Astrocyte (in vitro differentiated cells and primary cell): ENCODE data around the gene AMN. TPM values are rescaled to one million over a fixed set of nuclear protein-coding genes. Genes with fewer than 3 reads are reported as not detected.

Experiments used
- DNase-seq: peaks from one replicate; pipeline ENCODE4 v3.0.0-alpha.2; 2010; ENCODE audit warnings: low read depth
- FAIRE-seq: peaks from 2 replicates; lab custom pipeline; 2011; peaks lifted over from hg19 to GRCh38; lab: Jason Lieb, UNC
- H2AFZ ChIP-seq: 2 replicates; pipeline ENCODE4 v1.6.0; 2012; ENCODE audit warnings: low read depth, low read length, inconsistent platforms
- H3K27ac ChIP-seq: 2 replicates; pipeline ENCODE4 v1.5.1; 2011; ENCODE audit warnings: low read depth, low read length, inconsistent platforms
- H3K27me3 ChIP-seq: 2 replicates; pipeline ENCODE4 v1.6.0; 2011; ENCODE audit warnings: low read length, inconsistent platforms; ENCODE audit not compliant: insufficient read depth
- H3K36me3 ChIP-seq: 2 replicates; pipeline ENCODE4 v1.5.1; 2011; ENCODE audit warnings: low read length, inconsistent platforms; ENCODE audit not compliant: insufficient read depth
- H3K4me1 ChIP-seq: 2 replicates; pipeline ENCODE4 v1.5.1; 2011; ENCODE audit warnings: low read length, inconsistent platforms; ENCODE audit not compliant: insufficient read depth
- H3K4me2 ChIP-seq: 2 replicates; pipeline ENCODE4 v1.6.0; 2012; ENCODE audit warnings: low read length, inconsistent platforms
- H3K4me3 ChIP-seq: 2 replicates; pipeline ENCODE4 v1.5.1; 2011; ENCODE audit warnings: low read depth, mild to moderate bottlenecking, low read length, inconsistent platforms; ENCODE audit not compliant: insufficient read depth
- H3K79me2 ChIP-seq: 2 replicates; pipeline ENCODE4 v1.6.0; 2012; ENCODE audit warnings: mild to moderate bottlenecking, low read length, inconsistent platforms; ENCODE audit not compliant: insufficient read depth
- H3K9ac ChIP-seq: 2 replicates; pipeline ENCODE4 v1.6.0; 2012; ENCODE audit warnings: mild to moderate bottlenecking, low read length, inconsistent platforms
- H3K9me3 ChIP-seq: 2 replicates; pipeline ENCODE4 v1.5.1; 2012; ENCODE audit warnings: low read depth, mild to moderate bottlenecking, low read length, inconsistent platforms; ENCODE audit not compliant: insufficient read depth
- H4K20me1 ChIP-seq: 2 replicates; pipeline ENCODE4 v1.6.0; 2012; ENCODE audit warnings: low read length, inconsistent platforms; ENCODE audit not compliant: insufficient read depth
- H3K27ac Mint-ChIP-seq: one replicate; pipeline ENCODE4 v1.8.0; 2021; ENCODE audit warnings: mild to moderate bottlenecking, mixed read lengths; ENCODE audit not compliant: unreplicated experiment
- H3K27me3 Mint-ChIP-seq: one replicate; pipeline ENCODE4 v1.8.0; 2021; ENCODE audit warnings: low read depth, mixed read lengths; ENCODE audit not compliant: unreplicated experiment
- H3K36me3 Mint-ChIP-seq: one replicate; pipeline ENCODE4 v1.8.0; 2021; ENCODE audit warnings: low read depth, mixed read lengths; ENCODE audit not compliant: unreplicated experiment
- H3K4me1 Mint-ChIP-seq: one replicate; pipeline ENCODE4 v1.8.0; 2021; ENCODE audit warnings: low read depth, mixed read lengths; ENCODE audit not compliant: unreplicated experiment
- H3K4me3 Mint-ChIP-seq: one replicate; pipeline ENCODE4 v1.8.0; 2021; ENCODE audit warnings: mild to moderate bottlenecking, moderate library complexity, mixed read lengths; ENCODE audit not compliant: unreplicated experiment
- H3K9me3 Mint-ChIP-seq: one replicate; pipeline ENCODE4 v1.8.0; 2021; ENCODE audit warnings: mild to moderate bottlenecking, mixed read lengths; ENCODE audit not compliant: unreplicated experiment
- EZH2 ChIP-seq: IDR thresholded peaks from 2 replicates; pipeline ENCODE4 v1.6.1; 2012; ENCODE audit warnings: mild to moderate bottlenecking, low read length, inconsistent platforms; ENCODE audit not compliant: insufficient read depth
- total RNA-seq: library from RNA; stranded (reverse); gene quantifications from 2 replicates; pipeline ENCODE4 v1.2.1, GENCODE V29; 2021
- TF ChIP-seq, protein P1 (sequence below): IDR thresholded peaks from 2 replicates; pipeline ENCODE4 v1.5.1; 2011; ENCODE audit warnings: low read depth, mild to moderate bottlenecking, inconsistent platforms, low read length, moderate library complexity; ENCODE audit not compliant: insufficient read depth

The AMN gene
- total RNA-seq, 1 donor from 2014 or later: 2.0 TPM

DNA sequence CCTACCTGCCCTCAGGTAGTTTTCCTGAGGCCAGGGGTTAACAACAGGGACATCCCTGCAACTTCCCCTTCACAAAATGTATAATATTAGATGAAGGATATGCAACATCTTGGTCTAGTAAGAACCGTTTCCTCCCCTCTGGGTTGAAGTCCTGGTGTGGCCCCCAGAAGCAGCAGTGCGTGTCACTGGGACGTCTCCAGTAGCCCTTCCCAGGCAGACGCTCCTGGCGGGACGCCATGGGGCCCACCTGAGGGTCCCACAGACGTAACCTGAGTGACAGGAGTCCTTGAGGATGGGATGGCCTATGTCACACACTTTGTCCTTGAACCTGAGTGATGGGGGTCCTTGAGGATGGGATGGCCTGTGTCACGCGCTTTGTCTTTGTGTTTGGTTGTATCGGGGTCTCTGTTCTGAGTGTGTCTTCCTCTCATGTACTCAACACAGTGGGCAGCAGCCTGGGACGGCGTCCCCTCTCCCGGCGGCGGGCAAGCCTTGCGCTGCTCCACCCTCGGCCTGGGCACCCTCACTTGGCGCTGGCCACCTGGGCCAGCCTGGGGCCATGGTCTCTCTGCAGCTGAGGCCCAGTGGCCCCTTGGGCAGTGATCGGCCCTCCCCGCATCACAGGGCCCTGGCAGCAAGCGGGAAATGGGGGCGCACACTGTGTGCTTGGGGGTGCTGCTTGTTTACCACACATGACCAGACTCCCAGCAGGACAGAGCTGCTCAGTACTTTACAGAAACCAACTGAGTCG, 14.3 kb upstream of the AMN start:
- no peak for DNase-seq
- H3K4me1 Mint-ChIP-seq: no peaks in the 10 kb centered on the region
- no peak overlapping the region for H3K27ac ChIP-seq
- H3K36me3 ChIP-seq: no peaks in the 10 kb centered on the region
- no peaks in the 10 kb centered on the region for H3K27me3 Mint-ChIP-seq
- H3K4me1 ChIP-seq: no peaks in the 10 kb centered on the region
- H3K79me2 ChIP-seq: no peaks in the 10 kb centered on the region
- peaks cover 23% of the 10 kb centered on the region for H3K36me3 Mint-ChIP-seq
- H3K27ac Mint-ChIP-seq: no peak overlapping the region
- no peaks in the 10 kb centered on the region for H3K9me3 ChIP-seq
- no peak overlapping the region for H3K9ac ChIP-seq
- no peak overlapping the region for H2AFZ ChIP-seq
- FAIRE-seq: no peak
- H3K4me2 ChIP-seq: no peak overlapping the region
- no peaks in the 10 kb centered on the region for H3K27me3 ChIP-seq
- TF ChIP-seq, protein P1, sequence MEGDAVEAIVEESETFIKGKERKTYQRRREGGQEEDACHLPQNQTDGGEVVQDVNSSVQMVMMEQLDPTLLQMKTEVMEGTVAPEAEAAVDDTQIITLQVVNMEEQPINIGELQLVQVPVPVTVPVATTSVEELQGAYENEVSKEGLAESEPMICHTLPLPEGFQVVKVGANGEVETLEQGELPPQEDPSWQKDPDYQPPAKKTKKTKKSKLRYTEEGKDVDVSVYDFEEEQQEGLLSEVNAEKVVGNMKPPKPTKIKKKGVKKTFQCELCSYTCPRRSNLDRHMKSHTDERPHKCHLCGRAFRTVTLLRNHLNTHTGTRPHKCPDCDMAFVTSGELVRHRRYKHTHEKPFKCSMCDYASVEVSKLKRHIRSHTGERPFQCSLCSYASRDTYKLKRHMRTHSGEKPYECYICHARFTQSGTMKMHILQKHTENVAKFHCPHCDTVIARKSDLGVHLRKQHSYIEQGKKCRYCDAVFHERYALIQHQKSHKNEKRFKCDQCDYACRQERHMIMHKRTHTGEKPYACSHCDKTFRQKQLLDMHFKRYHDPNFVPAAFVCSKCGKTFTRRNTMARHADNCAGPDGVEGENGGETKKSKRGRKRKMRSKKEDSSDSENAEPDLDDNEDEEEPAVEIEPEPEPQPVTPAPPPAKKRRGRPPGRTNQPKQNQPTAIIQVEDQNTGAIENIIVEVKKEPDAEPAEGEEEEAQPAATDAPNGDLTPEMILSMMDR: no peak
- TF ChIP-seq EZH2: no peak
- H3K9me3 Mint-ChIP-seq: no peaks in the 10 kb centered on the region
- H3K4me3 Mint-ChIP-seq: no peak overlapping the region
- no peak overlapping the region for H3K4me3 ChIP-seq
- peaks cover 5% of the 10 kb centered on the region for H4K20me1 ChIP-seq

DNA sequence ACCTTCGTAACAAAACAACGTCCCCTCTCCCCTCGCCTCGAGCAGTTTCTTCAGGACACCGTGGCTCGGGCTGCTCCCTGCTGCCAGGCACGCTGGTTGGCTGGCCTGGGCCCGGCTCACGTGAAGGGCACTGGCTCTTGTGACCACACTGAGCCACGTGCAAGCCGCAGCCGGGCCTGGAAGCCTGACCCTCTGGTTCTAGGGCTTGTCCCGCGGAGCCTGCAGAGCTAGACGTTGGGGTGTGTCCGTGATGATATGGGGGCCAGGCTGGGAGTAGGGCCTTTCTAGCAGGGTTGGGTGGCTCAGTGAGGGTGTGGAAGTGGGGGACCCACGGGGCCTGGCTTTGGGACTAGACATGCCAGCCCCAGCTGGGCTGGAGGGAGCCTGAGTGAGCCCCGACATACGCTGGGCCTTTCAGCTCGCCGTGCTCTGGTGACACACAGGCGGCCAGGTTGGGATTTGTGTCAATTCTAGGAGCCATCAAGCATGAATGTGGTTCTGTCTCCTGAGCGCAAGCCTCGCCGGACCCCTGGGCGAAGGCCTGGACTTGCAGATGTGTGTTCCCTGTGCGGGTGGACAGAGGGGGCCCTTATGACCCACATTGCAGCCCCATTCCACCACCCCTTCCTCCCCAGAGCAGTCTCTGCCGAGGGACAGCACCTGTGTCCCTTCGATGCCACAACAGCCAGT, 13.6 kb upstream of the AMN start:
- H4K20me1 ChIP-seq: peaks cover 5% of the 10 kb centered on the region
- Mint-ChIP-seq H3K4me3 (no peak overlapping the region), H3K27ac (no peak overlapping the region), H3K4me1 (no peaks in the 10 kb centered on the region), H3K27me3 (no peaks in the 10 kb centered on the region), H3K36me3 (peaks cover 23% of the 10 kb centered on the region), H3K9me3 (no peaks in the 10 kb centered on the region)
- H3K4me3 ChIP-seq: no peak overlapping the region
- H3K27me3 ChIP-seq: no peaks in the 10 kb centered on the region
- FAIRE-seq: no peak
- no peak for TF ChIP-seq EZH2
- TF ChIP-seq, protein P1: no peak
- DNase-seq: no peak
- no peaks in the 10 kb centered on the region for H3K36me3 ChIP-seq
- no peak overlapping the region for H3K27ac ChIP-seq
- H3K4me1 ChIP-seq: no peaks in the 10 kb centered on the region
- H3K4me2 ChIP-seq: no peak overlapping the region
- no peaks in the 10 kb centered on the region for H3K9me3 ChIP-seq
- no peak overlapping the region for H2AFZ ChIP-seq
- no peak overlapping the region for H3K9ac ChIP-seq
- no peaks in the 10 kb centered on the region for H3K79me2 ChIP-seq

GRCh38 chr14:102909462-102909861, 13.0 kb upstream of the AMN start:
- Histone ChIP-seq H3K27ac (no peak overlapping the region), H3K9ac (no peak overlapping the region), H3K27me3 (no peaks in the 10 kb centered on the region), H3K36me3 (no peaks in the 10 kb centered on the region), H3K9me3 (no peaks in the 10 kb centered on the region), H2AFZ (no peak overlapping the region), H3K4me2 (no peak overlapping the region), H3K4me1 (no peaks in the 10 kb centered on the region), H4K20me1 (peaks cover 5% of the 10 kb centered on the region), H3K79me2 (no peaks in the 10 kb centered on the region), H3K4me3 (no peak overlapping the region)
- Mint-ChIP-seq H3K27ac (no peak overlapping the region), H3K4me3 (no peak overlapping the region), H3K36me3 (peaks cover 23% of the 10 kb centered on the region), H3K27me3 (no peaks in the 10 kb centered on the region), H3K4me1 (no peaks in the 10 kb centered on the region), H3K9me3 (no peaks in the 10 kb centered on the region)
- no peak for DNase-seq
- TF ChIP-seq, protein P1: no peak
- no peak for TF ChIP-seq EZH2
- FAIRE-seq: no peak
